Smooth muscle cell (in vitro differentiated cells): ENCODE data around the gene HKDC1. TPM values are rescaled to one million over a fixed set of nuclear protein-coding genes. Genes with fewer than 3 reads are reported as not detected.

Experiments
- DNase-seq: peaks from one replicate; lab custom pipeline; 2025; ENCODE audit not compliant: unreplicated experiment; lab: John Stamatoyannopoulos, UW
- H2AFZ ChIP-seq: fragments of 200-600 bp; sonication (generic); 2 replicates; pipeline ENCODE4 v1.6.0; 2016; ENCODE audit warnings: antibody characterized with exemption, low read depth, mild to moderate bottlenecking
- H3F3A ChIP-seq: fragments of 200-600 bp; sonication (generic); 2 replicates; pipeline ENCODE4 v1.6.0; 2017; ENCODE audit warnings: antibody characterized with exemption, low read depth
- H3K27ac ChIP-seq: fragments of 200-600 bp; sonication (generic); 2 replicates; pipeline ENCODE4 v1.5.1; 2016; ENCODE audit warnings: low read depth, mild to moderate bottlenecking
- H3K27me3 ChIP-seq: fragments of 200-600 bp; sonication (generic); 2 replicates; pipeline ENCODE4 v1.6.1; 2016; ENCODE audit warnings: low read depth, mild to moderate bottlenecking
- H3K36me3 ChIP-seq: fragments of 200-600 bp; sonication (generic); 2 replicates; pipeline ENCODE4 v1.5.1; 2016; ENCODE audit warnings: low read depth
- H3K4me1 ChIP-seq: fragments of 200-600 bp; sonication (generic); 2 replicates; pipeline ENCODE4 v1.5.1; 2016; ENCODE audit warnings: low read depth
- H3K4me2 ChIP-seq: fragments of 200-600 bp; sonication (generic); 2 replicates; pipeline ENCODE4 v1.6.0; 2016; ENCODE audit warnings: mild to moderate bottlenecking
- H3K4me3 ChIP-seq: fragments of 200-600 bp; sonication (generic); 2 replicates; pipeline ENCODE4 v1.5.1; 2016; ENCODE audit warnings: mild to moderate bottlenecking
- H3K79me2 ChIP-seq: fragments of 200-600 bp; sonication (generic); 2 replicates; pipeline ENCODE4 v1.6.0; 2016; ENCODE audit warnings: low read depth, mild to moderate bottlenecking
- H3K9ac ChIP-seq: fragments of 200-600 bp; sonication (generic); 2 replicates; pipeline ENCODE4 v1.6.0; 2016; ENCODE audit warnings: low read depth
- H3K9me3 ChIP-seq: fragments of 200-600 bp; sonication (generic); replicated peaks from 2 replicates; pipeline ENCODE4 v1.5.1; 2016; ENCODE audit warnings: low read depth
- H4K20me1 ChIP-seq: fragments of 200-600 bp; sonication (generic); 2 replicates; pipeline ENCODE4 v1.6.0; 2016; ENCODE audit warnings: low read depth
- CTCF ChIP-seq: fragments of 200-600 bp; sonication (generic); IDR thresholded peaks from 2 replicates; pipeline ENCODE4 v1.5.1; 2017; ENCODE audit warnings: borderline replicate concordance, mild to moderate bottlenecking, antibody characterized with exemption; ENCODE audit not compliant: insufficient read depth, poor library complexity, severe bottlenecking
- WGBS: methylation state at CpG from one replicate; pipeline ENCODE4 v1.1.7; 2016; ENCODE audit warnings: low lambda C conversion rate; 5-methylcytosine and 5-hydroxymethylcytosine counted together
- polyA plus RNA-seq: library from polyadenylated mRNA; unstranded; fragments of >200 nt; fragmentation: Nextera tagmentation; extraction: Ambion mirVana; gene quantifications from 2 replicates; pipeline ENCODE4 v1.2.1, GENCODE V29; 2016
- total RNA-seq: library from RNA; depleted of rRNA; stranded (reverse); fragments of >200 nt; gene quantifications from 2 replicates; pipeline ENCODE4 v1.2.3, GENCODE V29; 2014

Gene HKDC1
- total and polyA plus RNA-seq, 2 experiments from 2014 or later: 0.09 to 0.27 TPM

- no peak overlapping the region for H3K9ac ChIP-seq
- H3K36me3 ChIP-seq: peaks cover 4% of the 10 kb centered on the region
- H2AFZ ChIP-seq: no peak overlapping the region
- H3K27me3 ChIP-seq: no peaks in the 10 kb centered on the region
- H3K4me2 ChIP-seq: no peak overlapping the region
- no peak overlapping the region for H3K4me3 ChIP-seq
- H3K27ac ChIP-seq: no peak overlapping the region
- TF ChIP-seq CTCF: no peak
- no peaks in the 10 kb centered on the region for H3K79me2 ChIP-seq
- no peaks in the 10 kb centered on the region for H4K20me1 ChIP-seq
- H3F3A ChIP-seq: no peaks in the 10 kb centered on the region
- no peaks in the 10 kb centered on the region for H3K9me3 ChIP-seq
- no peaks in the 10 kb centered on the region for H3K4me1 ChIP-seq
- DNase-seq: no peak
- WGBS: 98% methylated on average over 3 of the region's 3 CpGs
Measured at GRCh38 chr10:69211524-69211923, 8.6 kb upstream of the HKDC1 start.

DNA sequence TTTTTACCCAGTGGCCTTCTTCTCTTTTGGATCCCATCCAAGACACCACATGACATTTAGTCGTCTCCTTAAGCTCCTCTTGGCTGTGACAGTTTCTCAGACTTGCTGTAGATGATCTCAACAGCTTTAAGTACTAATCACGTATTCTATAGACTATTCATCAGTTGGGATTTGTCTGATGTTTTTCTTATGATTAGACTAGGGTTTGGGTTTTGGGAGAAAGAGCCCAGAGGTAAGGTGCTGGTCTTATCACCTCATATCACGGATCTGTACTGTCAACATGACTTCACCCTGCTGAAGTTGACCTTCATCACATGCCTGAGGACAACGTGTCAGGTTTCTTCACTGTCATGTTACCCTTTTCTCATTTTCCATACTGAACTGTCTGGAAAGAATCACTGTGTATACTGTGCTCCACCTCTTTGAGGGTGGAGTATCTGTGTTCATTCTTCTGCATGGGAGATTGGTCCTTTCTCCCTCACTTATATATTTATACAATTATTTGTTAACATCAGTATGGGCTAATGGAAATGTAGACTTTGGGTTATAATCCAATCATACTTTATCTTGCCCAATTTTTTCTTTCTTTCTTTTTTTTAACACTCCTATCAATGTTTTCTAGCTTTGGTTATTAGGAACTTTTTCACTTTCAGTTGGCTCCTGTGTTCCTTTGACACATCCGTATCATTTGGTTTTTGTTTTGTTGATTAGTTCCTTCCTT lies 6.4 kb upstream of the HKDC1 start:
- Histone ChIP-seq H3K9ac (no peak overlapping the region), H3K27me3 (no peaks in the 10 kb centered on the region), H3K27ac (no peak overlapping the region), H3K4me2 (no peak overlapping the region), H3K36me3 (no peaks in the 10 kb centered on the region), H3K79me2 (no peaks in the 10 kb centered on the region), H2AFZ (no peak overlapping the region), H3K4me3 (no peak overlapping the region), H3K4me1 (no peaks in the 10 kb centered on the region), H4K20me1 (no peaks in the 10 kb centered on the region), H3F3A (no peaks in the 10 kb centered on the region), H3K9me3 (no peaks in the 10 kb centered on the region)
- DNase-seq: no peak
- WGBS: 65% methylated on average over 5 of the region's 5 CpGs
- TF ChIP-seq CTCF: no peak

- WGBS: 98% methylated on average over 6 of the region's 6 CpGs
- no peaks in the 10 kb centered on the region for H3F3A ChIP-seq
- no peak overlapping the region for H3K4me2 ChIP-seq
- TF ChIP-seq CTCF: no peak
- H3K79me2 ChIP-seq: no peaks in the 10 kb centered on the region
- no peaks in the 10 kb centered on the region for H3K9me3 ChIP-seq
- no peak overlapping the region for H2AFZ ChIP-seq
- H3K4me3 ChIP-seq: no peak overlapping the region
- H3K27ac ChIP-seq: no peak overlapping the region
- H3K4me1 ChIP-seq: no peaks in the 10 kb centered on the region
- no peak overlapping the region for H3K9ac ChIP-seq
- no peaks in the 10 kb centered on the region for H3K27me3 ChIP-seq
- no peaks in the 10 kb centered on the region for H4K20me1 ChIP-seq
- DNase-seq: no peak
- H3K36me3 ChIP-seq: no peaks in the 10 kb centered on the region
Measured at GRCh38 chr10:69214666-69215131, 5.4 kb upstream of the HKDC1 start.
